Measurements from ENCODE around the gene TDP2. TPM values are rescaled to one million over a fixed set of nuclear protein-coding genes. Genes with fewer than 3 reads are reported as not detected.
"Not testable (repeated sequence)": the region's sequence is repeated elsewhere in the genome, so short reads cannot be mapped to it uniquely, and the experiment has no call there.

The TDP2 gene
- total RNA-seq, 1 donor, result 27.9 TPM

DNA sequence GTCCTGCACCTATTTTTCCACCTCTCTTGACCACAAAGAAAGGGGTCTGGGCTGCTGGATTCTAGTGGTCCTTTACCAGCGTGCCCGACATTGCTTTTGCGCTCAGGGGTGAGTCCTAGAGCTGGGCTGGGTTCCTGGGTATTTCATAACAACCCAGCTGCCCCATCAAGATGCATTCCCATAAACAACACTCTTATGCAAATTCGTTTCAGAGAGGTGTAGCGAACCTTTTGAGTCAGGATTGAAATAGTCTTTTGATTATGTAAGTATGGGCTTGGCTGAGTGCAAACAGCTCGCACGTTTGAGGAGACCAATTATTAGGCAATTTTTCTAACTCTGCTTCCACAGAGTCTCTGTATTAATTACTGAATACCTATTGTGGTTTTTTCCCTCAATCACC is 13.9 kb upstream of the TDP2 start:
- no peaks in the 10 kb centered on the region for H4K20me1 ChIP-seq (ENCODE audit: insufficient read depth, low read length)
- H3K79me2 ChIP-seq (ENCODE audit: insufficient read depth, low read length), result no peaks in the 10 kb centered on the region
- TF ChIP-seq, protein P1, sequence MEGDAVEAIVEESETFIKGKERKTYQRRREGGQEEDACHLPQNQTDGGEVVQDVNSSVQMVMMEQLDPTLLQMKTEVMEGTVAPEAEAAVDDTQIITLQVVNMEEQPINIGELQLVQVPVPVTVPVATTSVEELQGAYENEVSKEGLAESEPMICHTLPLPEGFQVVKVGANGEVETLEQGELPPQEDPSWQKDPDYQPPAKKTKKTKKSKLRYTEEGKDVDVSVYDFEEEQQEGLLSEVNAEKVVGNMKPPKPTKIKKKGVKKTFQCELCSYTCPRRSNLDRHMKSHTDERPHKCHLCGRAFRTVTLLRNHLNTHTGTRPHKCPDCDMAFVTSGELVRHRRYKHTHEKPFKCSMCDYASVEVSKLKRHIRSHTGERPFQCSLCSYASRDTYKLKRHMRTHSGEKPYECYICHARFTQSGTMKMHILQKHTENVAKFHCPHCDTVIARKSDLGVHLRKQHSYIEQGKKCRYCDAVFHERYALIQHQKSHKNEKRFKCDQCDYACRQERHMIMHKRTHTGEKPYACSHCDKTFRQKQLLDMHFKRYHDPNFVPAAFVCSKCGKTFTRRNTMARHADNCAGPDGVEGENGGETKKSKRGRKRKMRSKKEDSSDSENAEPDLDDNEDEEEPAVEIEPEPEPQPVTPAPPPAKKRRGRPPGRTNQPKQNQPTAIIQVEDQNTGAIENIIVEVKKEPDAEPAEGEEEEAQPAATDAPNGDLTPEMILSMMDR (IDR thresholded peaks at IDR 0.05; ENCODE audit: extremely low read depth, low read depth, low read length), result no peak
- no peaks in the 10 kb centered on the region for H3K36me3 ChIP-seq (ENCODE audit: insufficient read depth, low read length)
- no peak overlapping the region for H3K4me3 ChIP-seq (ENCODE audit: insufficient read depth, low read length)
- H3K4me1 ChIP-seq (ENCODE audit: insufficient read depth, low read length), result no peaks in the 10 kb centered on the region
- H3K9me3 ChIP-seq (ENCODE audit: low read depth, low read length), result no peaks in the 10 kb centered on the region
- H3K27me3 ChIP-seq (ENCODE audit: insufficient read depth, low read length), result no peaks in the 10 kb centered on the region
- no peak overlapping the region for H3K27ac ChIP-seq (ENCODE audit: low read depth, low read length)
- H2AFZ ChIP-seq (ENCODE audit: low read length), result no peak overlapping the region
- DNase-seq (ENCODE audit: insufficient read length, low spot score, missing footprints), result no peak
- H3K4me2 ChIP-seq (ENCODE audit: insufficient read depth, low read length), result no peak overlapping the region

- H3K4me1 ChIP-seq (ENCODE audit: insufficient read depth, low read length); H3K4me2 ChIP-seq (ENCODE audit: insufficient read depth, low read length); H3K4me3 ChIP-seq (ENCODE audit: insufficient read depth, low read length); H3K36me3 ChIP-seq (ENCODE audit: insufficient read depth, low read length); DNase-seq (ENCODE audit: insufficient read length, low spot score, missing footprints); H4K20me1 ChIP-seq (ENCODE audit: insufficient read depth, low read length); H3K27ac ChIP-seq (ENCODE audit: low read depth, low read length); H3K79me2 ChIP-seq (ENCODE audit: insufficient read depth, low read length); H3K9me3 ChIP-seq (ENCODE audit: low read depth, low read length); H3K27me3 ChIP-seq (ENCODE audit: insufficient read depth, low read length); H2AFZ ChIP-seq (ENCODE audit: low read length): not testable (repeated sequence)
Observed at GRCh38 chr6:24678792-24679352, 12.2 kb upstream of the TDP2 start.

- H3K79me2 ChIP-seq (ENCODE audit: insufficient read depth, low read length), result no peaks in the 10 kb centered on the region
- no peaks in the 10 kb centered on the region for H3K36me3 ChIP-seq (ENCODE audit: insufficient read depth, low read length)
- DNase-seq (ENCODE audit: insufficient read length, low spot score, missing footprints), result no peak
- H3K27ac ChIP-seq (ENCODE audit: low read depth, low read length), result no peak overlapping the region
- TF ChIP-seq, protein P1 (IDR thresholded peaks at IDR 0.05; ENCODE audit: extremely low read depth, low read depth, low read length), result no peak
- no peaks in the 10 kb centered on the region for H3K4me1 ChIP-seq (ENCODE audit: insufficient read depth, low read length)
- no peak overlapping the region for H2AFZ ChIP-seq (ENCODE audit: low read length)
- H4K20me1 ChIP-seq (ENCODE audit: insufficient read depth, low read length), result no peaks in the 10 kb centered on the region
- no peak overlapping the region for H3K4me2 ChIP-seq (ENCODE audit: insufficient read depth, low read length)
- no peaks in the 10 kb centered on the region for H3K9me3 ChIP-seq (ENCODE audit: low read depth, low read length)
- no peaks in the 10 kb centered on the region for H3K27me3 ChIP-seq (ENCODE audit: insufficient read depth, low read length)
- no peak overlapping the region for H3K4me3 ChIP-seq (ENCODE audit: insufficient read depth, low read length)
Observed at GRCh38 chr6:24673625-24674024, 6.9 kb upstream of the TDP2 start.

DNA sequence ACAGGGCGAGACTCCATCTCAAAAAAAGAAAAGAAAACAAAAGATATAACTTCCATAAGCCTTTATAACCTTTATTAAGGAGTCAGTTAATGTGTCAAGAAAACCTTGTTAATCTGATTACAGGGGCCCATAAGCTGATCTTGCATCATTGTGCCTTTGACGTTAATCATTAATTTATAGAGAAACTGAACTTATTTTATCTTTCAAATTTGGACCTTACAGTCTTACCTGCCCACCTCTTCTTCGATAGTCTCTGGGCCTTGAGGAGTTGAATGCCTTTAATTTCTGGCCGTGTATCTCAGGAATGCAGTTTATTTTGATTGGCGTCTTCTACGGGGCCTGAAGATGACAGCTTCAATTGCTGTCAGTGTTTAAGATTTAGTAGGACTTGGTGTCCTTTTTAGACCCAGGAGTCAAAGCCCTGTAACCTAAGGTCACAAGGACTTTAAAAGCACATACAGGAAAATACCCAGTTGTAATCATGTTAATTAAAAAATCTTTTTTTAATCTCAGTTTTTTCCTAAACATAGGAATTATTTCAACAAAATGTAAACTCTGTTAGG is 6.0 kb upstream of the TDP2 start:
- no peaks in the 10 kb centered on the region for H3K27me3 ChIP-seq (ENCODE audit: insufficient read depth, low read length)
- TF ChIP-seq, protein P1 (IDR thresholded peaks at IDR 0.05; ENCODE audit: extremely low read depth, low read depth, low read length), result no peak
- H3K79me2 ChIP-seq (ENCODE audit: insufficient read depth, low read length), result peaks cover 4% of the 10 kb centered on the region
- H4K20me1 ChIP-seq (ENCODE audit: insufficient read depth, low read length), result no peaks in the 10 kb centered on the region
- no peak overlapping the region for H3K4me2 ChIP-seq (ENCODE audit: insufficient read depth, low read length)
- no peaks in the 10 kb centered on the region for H3K36me3 ChIP-seq (ENCODE audit: insufficient read depth, low read length)
- no peak for DNase-seq (ENCODE audit: insufficient read length, low spot score, missing footprints)
- no peaks in the 10 kb centered on the region for H3K9me3 ChIP-seq (ENCODE audit: low read depth, low read length)
- no peak overlapping the region for H3K27ac ChIP-seq (ENCODE audit: low read depth, low read length)
- peaks cover 2% of the 10 kb centered on the region for H3K4me1 ChIP-seq (ENCODE audit: insufficient read depth, low read length)
- no peak overlapping the region for H3K4me3 ChIP-seq (ENCODE audit: insufficient read depth, low read length)
- H2AFZ ChIP-seq (ENCODE audit: low read length), result no peak overlapping the region

GRCh38 chr6:24671077-24671476 is 4.4 kb upstream of the TDP2 start:
- H4K20me1 ChIP-seq (ENCODE audit: insufficient read depth, low read length); H3K4me3 ChIP-seq (ENCODE audit: insufficient read depth, low read length); H3K36me3 ChIP-seq (ENCODE audit: insufficient read depth, low read length); H3K4me1 ChIP-seq (ENCODE audit: insufficient read depth, low read length); H3K27me3 ChIP-seq (ENCODE audit: insufficient read depth, low read length); H2AFZ ChIP-seq (ENCODE audit: low read length); H3K27ac ChIP-seq (ENCODE audit: low read depth, low read length); H3K9me3 ChIP-seq (ENCODE audit: low read depth, low read length); DNase-seq (ENCODE audit: insufficient read length, low spot score, missing footprints); H3K4me2 ChIP-seq (ENCODE audit: insufficient read depth, low read length): not testable (repeated sequence)
- peaks cover 12% of the 10 kb centered on the region for H3K79me2 ChIP-seq (ENCODE audit: insufficient read depth, low read length)

GRCh38 chr6:24670492-24670891 is 3.8 kb upstream of the TDP2 start:
- H3K36me3 ChIP-seq (ENCODE audit: insufficient read depth, low read length); DNase-seq (ENCODE audit: insufficient read length, low spot score, missing footprints); H3K4me2 ChIP-seq (ENCODE audit: insufficient read depth, low read length); H3K27me3 ChIP-seq (ENCODE audit: insufficient read depth, low read length); H3K9me3 ChIP-seq (ENCODE audit: low read depth, low read length); H3K27ac ChIP-seq (ENCODE audit: low read depth, low read length); H4K20me1 ChIP-seq (ENCODE audit: insufficient read depth, low read length); H3K4me3 ChIP-seq (ENCODE audit: insufficient read depth, low read length); H2AFZ ChIP-seq (ENCODE audit: low read length): not testable (repeated sequence)
- Histone ChIP-seq H3K4me1 (ENCODE audit: insufficient read depth, low read length) (peaks cover 12% of the 10 kb centered on the region), H3K79me2 (ENCODE audit: insufficient read depth, low read length) (peaks cover 17% of the 10 kb centered on the region)

All from osteoblast (primary cell).